Adipose tissue (tissue), 3 donors: ENCODE measurements around the gene NCAPD3. TPM values are rescaled to one million over a fixed set of nuclear protein-coding genes. Genes with fewer than 3 reads are reported as not detected.

Experiments used
- H3K27ac ChIP-seq: one replicate; pipeline ENCODE4 v1.5.1; 2013; ENCODE audit warnings: low read depth, low read length
- WGBS, 3 donors: extraction: QIAGEN DNeasy Blood & Tissue Kit; methylation state at CpG; one replicate each; pipeline ENCODE4 v1.1.7; 2013; 5-methylcytosine and 5-hydroxymethylcytosine counted together
- polyA plus RNA-seq, 3 donors: library from polyadenylated mRNA; stranded (reverse); fragments of 200-250 nt; gene quantifications; one replicate each; pipeline ENCODE4 v1.2.3, GENCODE V29; 2013
- donor health status: healthy with polysubstance abuse.
- donor health status: Bipolar disorder and iron deficiency.
- donor health status: healthy.

Gene NCAPD3
- polyA plus RNA-seq, 3 donors: 5.1 to 14.3 (median 6.7) TPM

- 86 to 92% (median 87%) methylated on average over 12 of the region's 12 CpGs for WGBS, 3 donors
- no peak overlapping the region for H3K27ac ChIP-seq
Observed at GRCh38 chr11:134150195-134150903, 73.4 kb downstream of the NCAPD3 start.

- WGBS, 3 donors: 94 to 95% (median 95%) methylated on average over 16 of the region's 16 CpGs
Observed at GRCh38 chr11:134149371-134149770, 74.4 kb downstream of the NCAPD3 start.

GRCh38 chr11:134146598-134146997 lies 77.2 kb downstream of the NCAPD3 start:
- WGBS, 3 donors: 94 to 98% (median 98%) methylated on average over 3 of the region's 3 CpGs
- H3K27ac ChIP-seq: no peak overlapping the region

More at GRCh38 chr11:134149371-134149770, 74.4 kb downstream of the NCAPD3 start:
- H3K27ac ChIP-seq: no peak overlapping the region

GRCh38 chr11:134145715-134146114 lies 78.1 kb downstream of the NCAPD3 start:
- H3K27ac ChIP-seq: no peak overlapping the region
- 51 to 95% (median 94%) methylated on average over 8 of the region's 8 CpGs for WGBS, 3 donors

GRCh38 chr11:134144744-134145143 lies 79.0 kb downstream of the NCAPD3 start:
- WGBS, 3 donors: 75 to 93% (median 81%) methylated on average over 5 of the region's 5 CpGs
- H3K27ac ChIP-seq: no peak overlapping the region

- H3K27ac ChIP-seq: no peak overlapping the region
- 65 to 76% (median 72%) methylated on average over 3 of the region's 3 CpGs for WGBS, 3 donors
Observed at GRCh38 chr11:134143801-134144200, 80.0 kb downstream of the NCAPD3 start.

- 89 to 90% (median 90%) methylated on average over 6 of the region's 6 CpGs for WGBS, 3 donors
- H3K27ac ChIP-seq: no peak overlapping the region
Observed at GRCh38 chr11:134142536-134142935, 81.2 kb downstream of the NCAPD3 start.

GRCh38 chr11:134140961-134141490 lies 82.7 kb downstream of the NCAPD3 start:
- WGBS, 3 donors: 90 to 94% (median 91%) methylated on average over 7 of the region's 7 CpGs
- H3K27ac ChIP-seq: no peak overlapping the region

GRCh38 chr11:134139873-134140331 lies 83.9 kb downstream of the NCAPD3 start:
- H3K27ac ChIP-seq: no peak overlapping the region
- 51 to 54% (median 52%) methylated on average over 10 of the region's 10 CpGs for WGBS, 3 donors

- WGBS, 3 donors: 64 to 71% (median 71%) methylated on average over 12 of the region's 12 CpGs
- no peak overlapping the region for H3K27ac ChIP-seq
Observed at GRCh38 chr11:134139303-134139872, 84.4 kb downstream of the NCAPD3 start.

- no peak overlapping the region for H3K27ac ChIP-seq
- WGBS, 3 donors: 84 to 93% (median 92%) methylated on average over 9 of the region's 9 CpGs
Observed at GRCh38 chr11:134138376-134138775, 85.4 kb downstream of the NCAPD3 start.

GRCh38 chr11:134134167-134134566 lies 89.6 kb downstream of the NCAPD3 start:
- no peak overlapping the region for H3K27ac ChIP-seq
- 93 to 100% (median 95%) methylated on average over 1 of the region's 1 CpG for WGBS, 3 donors

- no peak overlapping the region for H3K27ac ChIP-seq
Observed at GRCh38 chr11:134132808-134133207, 91.0 kb downstream of the NCAPD3 start.

- no peak overlapping the region for H3K27ac ChIP-seq
- WGBS, 3 donors: 89 to 93% (median 92%) methylated on average over 2 of the region's 2 CpGs
Observed at GRCh38 chr11:134131628-134132244, 92.0 kb downstream of the NCAPD3 start.

- 50 to 86% (median 85%) methylated on average over 1 of the region's 1 CpG for WGBS, 3 donors
- H3K27ac ChIP-seq: no peak overlapping the region
Observed at GRCh38 chr11:134126217-134126822, 97.4 kb downstream of the NCAPD3 start.

- WGBS, 3 donors: 74 to 83% (median 77%) methylated on average over 9 of the region's 9 CpGs
- H3K27ac ChIP-seq: no peak overlapping the region
Observed at GRCh38 chr11:134125507-134125906, 98.3 kb downstream of the NCAPD3 start.

- WGBS, 3 donors: 6 to 13% (median 9%) methylated on average over 48 to 54 of the region's 54 CpGs
- no peak overlapping the region for H3K27ac ChIP-seq
Observed at GRCh38 chr11:134124660-134125451, 98.9 kb downstream of the NCAPD3 start.

GRCh38 chr11:134120921-134121526 lies 102.7 kb downstream of the NCAPD3 start:
- H3K27ac ChIP-seq: no peak overlapping the region
- 29 to 67% (median 44%) methylated on average over 9 of the region's 9 CpGs for WGBS, 3 donors
